Measurements from ENCODE around the gene C1orf53. TPM values are rescaled to one million over a fixed set of nuclear protein-coding genes. Genes with fewer than 3 reads are reported as not detected.

C1orf53 gene
- total RNA-seq, 1 donor from 2014 or later = 5.9 TPM

DNA sequence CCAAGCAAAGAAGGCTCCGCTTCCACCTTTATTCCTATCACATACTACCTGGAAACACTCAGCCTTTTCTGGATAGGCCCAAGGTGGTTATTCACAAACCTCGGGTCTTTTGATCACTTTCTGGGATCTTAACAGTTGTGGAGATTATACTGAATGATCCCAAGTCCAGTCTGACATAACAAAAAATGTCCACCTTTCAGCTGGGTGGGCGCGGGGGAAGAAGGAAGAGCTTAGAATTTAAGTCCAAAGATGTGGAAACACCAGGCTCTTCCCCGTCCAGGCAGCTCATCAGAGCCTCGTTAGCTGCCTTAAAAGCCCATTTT lies 338 bp upstream of the C1orf53 start:
- Mint-ChIP-seq H3K9me3 (ENCODE audit: unreplicated experiment) (peaks cover 5% of the 10 kb centered on the region), H3K27me3 (ENCODE audit: unreplicated experiment) (peaks cover 11% of the 10 kb centered on the region), H3K4me3 (ENCODE audit: unreplicated experiment) (peak overlapping the region; percentile 97), H3K4me1 (ENCODE audit: low read depth, unreplicated experiment) (peaks cover 22% of the 10 kb centered on the region), H3K27ac (ENCODE audit: unreplicated experiment) (peak overlapping the region; percentile 95), H3K36me3 (ENCODE audit: unreplicated experiment) (no peaks in the 10 kb centered on the region)
- TF ChIP-seq, protein P1, sequence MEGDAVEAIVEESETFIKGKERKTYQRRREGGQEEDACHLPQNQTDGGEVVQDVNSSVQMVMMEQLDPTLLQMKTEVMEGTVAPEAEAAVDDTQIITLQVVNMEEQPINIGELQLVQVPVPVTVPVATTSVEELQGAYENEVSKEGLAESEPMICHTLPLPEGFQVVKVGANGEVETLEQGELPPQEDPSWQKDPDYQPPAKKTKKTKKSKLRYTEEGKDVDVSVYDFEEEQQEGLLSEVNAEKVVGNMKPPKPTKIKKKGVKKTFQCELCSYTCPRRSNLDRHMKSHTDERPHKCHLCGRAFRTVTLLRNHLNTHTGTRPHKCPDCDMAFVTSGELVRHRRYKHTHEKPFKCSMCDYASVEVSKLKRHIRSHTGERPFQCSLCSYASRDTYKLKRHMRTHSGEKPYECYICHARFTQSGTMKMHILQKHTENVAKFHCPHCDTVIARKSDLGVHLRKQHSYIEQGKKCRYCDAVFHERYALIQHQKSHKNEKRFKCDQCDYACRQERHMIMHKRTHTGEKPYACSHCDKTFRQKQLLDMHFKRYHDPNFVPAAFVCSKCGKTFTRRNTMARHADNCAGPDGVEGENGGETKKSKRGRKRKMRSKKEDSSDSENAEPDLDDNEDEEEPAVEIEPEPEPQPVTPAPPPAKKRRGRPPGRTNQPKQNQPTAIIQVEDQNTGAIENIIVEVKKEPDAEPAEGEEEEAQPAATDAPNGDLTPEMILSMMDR (IDR thresholded peaks at IDR 0.05; ENCODE audit: partially characterized antibody, unreplicated experiment) = no peak
- no peak for DNase-seq

DNA sequence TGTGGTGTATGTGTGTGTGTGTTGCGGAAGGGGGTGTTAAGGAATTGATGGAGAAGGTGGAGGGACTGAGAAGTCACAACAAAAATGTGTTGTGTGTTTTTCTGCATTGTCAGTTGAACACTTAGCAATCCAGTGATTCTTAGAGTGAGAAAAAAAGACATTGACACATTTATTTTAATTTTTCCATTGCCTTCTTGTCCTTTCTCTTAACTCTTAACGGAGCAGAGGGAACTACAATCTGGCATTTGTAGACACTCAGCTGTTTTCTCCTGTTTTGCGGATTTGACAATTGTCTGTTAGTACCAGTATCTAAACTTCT lies 725 bp downstream of the C1orf53 start:
- H3K27ac Mint-ChIP-seq (ENCODE audit: unreplicated experiment) = peak overlapping the region; percentile 65
- TF ChIP-seq, protein P1 (IDR thresholded peaks at IDR 0.05; ENCODE audit: partially characterized antibody, unreplicated experiment) = no peak
- H3K9me3 Mint-ChIP-seq (ENCODE audit: unreplicated experiment) = peaks cover 7% of the 10 kb centered on the region
- peaks cover 22% of the 10 kb centered on the region for H3K4me1 Mint-ChIP-seq (ENCODE audit: low read depth, unreplicated experiment)
- peaks cover 15% of the 10 kb centered on the region for H3K27me3 Mint-ChIP-seq (ENCODE audit: unreplicated experiment)
- peak overlapping the region; percentile 91 for H3K4me3 Mint-ChIP-seq (ENCODE audit: unreplicated experiment)
- no peaks in the 10 kb centered on the region for H3K36me3 Mint-ChIP-seq (ENCODE audit: unreplicated experiment)
- DNase-seq = no peak

DNA sequence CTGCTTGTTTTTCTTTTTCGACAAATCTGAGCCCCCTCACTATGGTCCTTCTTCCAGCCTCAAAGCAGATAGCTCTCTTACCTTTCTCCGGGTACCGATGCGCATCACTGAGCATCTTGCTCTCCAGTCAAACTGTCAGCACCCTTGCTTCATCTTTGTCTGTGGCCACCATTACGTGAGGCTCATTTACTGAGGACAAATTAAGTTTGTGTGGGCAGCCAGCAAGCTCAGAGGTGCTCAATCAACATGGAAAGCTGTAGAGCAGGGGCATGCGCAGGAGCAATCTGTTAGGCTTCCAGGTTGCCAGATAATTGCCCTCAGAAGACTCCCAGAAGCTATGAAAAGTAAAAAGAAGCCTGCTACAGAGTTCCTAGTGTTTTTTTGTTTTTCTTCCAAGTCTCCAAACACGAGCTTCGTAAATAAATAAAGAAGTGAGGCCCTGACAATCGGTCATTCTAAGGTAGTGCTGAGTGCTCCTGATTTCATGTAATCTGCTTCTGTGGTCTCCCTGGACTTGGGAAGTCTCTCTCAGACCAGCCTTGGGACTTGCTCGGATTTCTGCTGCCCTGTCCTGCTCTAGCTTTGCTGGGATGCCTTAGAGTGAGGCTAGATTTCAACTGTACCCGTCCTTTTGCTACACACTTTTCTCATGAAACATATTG lies 1.8 kb downstream of the C1orf53 start:
- H3K4me1 Mint-ChIP-seq (ENCODE audit: low read depth, unreplicated experiment) = peaks cover 24% of the 10 kb centered on the region
- H3K36me3 Mint-ChIP-seq (ENCODE audit: unreplicated experiment) = no peaks in the 10 kb centered on the region
- peaks cover 10% of the 10 kb centered on the region for H3K9me3 Mint-ChIP-seq (ENCODE audit: unreplicated experiment)
- H3K4me3 Mint-ChIP-seq (ENCODE audit: unreplicated experiment) = peak overlapping the region; percentile 91
- no peak overlapping the region for H3K27ac Mint-ChIP-seq (ENCODE audit: unreplicated experiment)
- TF ChIP-seq, protein P1 (IDR thresholded peaks at IDR 0.05; ENCODE audit: partially characterized antibody, unreplicated experiment) = no peak
- DNase-seq = no peak
- peaks cover 20% of the 10 kb centered on the region for H3K27me3 Mint-ChIP-seq (ENCODE audit: unreplicated experiment)

DNA sequence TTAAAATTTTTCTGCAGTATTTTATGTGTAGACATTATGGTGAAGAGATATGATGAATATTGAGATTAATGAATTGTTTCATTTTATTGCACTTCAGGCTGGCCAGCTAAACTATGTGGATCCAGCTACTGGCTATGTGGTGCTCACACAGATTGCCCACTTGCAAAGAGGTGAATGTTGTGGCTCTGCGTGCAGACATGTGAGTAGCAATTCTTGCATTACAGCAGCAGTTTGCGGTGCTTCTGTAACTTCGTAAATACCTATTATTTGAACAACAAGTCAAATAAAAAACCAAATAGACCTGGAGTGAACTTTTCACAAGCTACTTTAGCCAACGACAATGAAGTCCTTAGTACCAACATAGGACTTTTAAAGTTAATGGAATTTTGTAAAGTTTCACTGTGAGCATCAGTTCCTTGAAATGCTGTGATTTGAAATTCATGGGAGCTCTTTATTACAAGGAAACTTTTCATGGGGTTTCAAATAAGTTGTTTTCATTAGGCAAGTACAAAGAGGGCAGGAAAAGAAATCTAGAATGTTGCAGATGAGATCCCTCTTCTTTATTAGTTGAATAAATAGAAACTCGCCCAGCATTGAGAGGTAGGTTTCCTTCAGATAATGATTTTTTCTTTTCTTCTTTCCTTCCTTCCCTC lies 3.4 kb downstream of the C1orf53 start:
- no peak for DNase-seq
- no peak overlapping the region for H3K4me3 Mint-ChIP-seq (ENCODE audit: unreplicated experiment)
- peaks cover 28% of the 10 kb centered on the region for H3K27me3 Mint-ChIP-seq (ENCODE audit: unreplicated experiment)
- H3K4me1 Mint-ChIP-seq (ENCODE audit: low read depth, unreplicated experiment) = peaks cover 29% of the 10 kb centered on the region
- no peak overlapping the region for H3K27ac Mint-ChIP-seq (ENCODE audit: unreplicated experiment)
- peaks cover 5% of the 10 kb centered on the region for H3K36me3 Mint-ChIP-seq (ENCODE audit: unreplicated experiment)
- H3K9me3 Mint-ChIP-seq (ENCODE audit: unreplicated experiment) = peaks cover 15% of the 10 kb centered on the region
- TF ChIP-seq, protein P1 (IDR thresholded peaks at IDR 0.05; ENCODE audit: partially characterized antibody, unreplicated experiment) = no peak

DNA sequence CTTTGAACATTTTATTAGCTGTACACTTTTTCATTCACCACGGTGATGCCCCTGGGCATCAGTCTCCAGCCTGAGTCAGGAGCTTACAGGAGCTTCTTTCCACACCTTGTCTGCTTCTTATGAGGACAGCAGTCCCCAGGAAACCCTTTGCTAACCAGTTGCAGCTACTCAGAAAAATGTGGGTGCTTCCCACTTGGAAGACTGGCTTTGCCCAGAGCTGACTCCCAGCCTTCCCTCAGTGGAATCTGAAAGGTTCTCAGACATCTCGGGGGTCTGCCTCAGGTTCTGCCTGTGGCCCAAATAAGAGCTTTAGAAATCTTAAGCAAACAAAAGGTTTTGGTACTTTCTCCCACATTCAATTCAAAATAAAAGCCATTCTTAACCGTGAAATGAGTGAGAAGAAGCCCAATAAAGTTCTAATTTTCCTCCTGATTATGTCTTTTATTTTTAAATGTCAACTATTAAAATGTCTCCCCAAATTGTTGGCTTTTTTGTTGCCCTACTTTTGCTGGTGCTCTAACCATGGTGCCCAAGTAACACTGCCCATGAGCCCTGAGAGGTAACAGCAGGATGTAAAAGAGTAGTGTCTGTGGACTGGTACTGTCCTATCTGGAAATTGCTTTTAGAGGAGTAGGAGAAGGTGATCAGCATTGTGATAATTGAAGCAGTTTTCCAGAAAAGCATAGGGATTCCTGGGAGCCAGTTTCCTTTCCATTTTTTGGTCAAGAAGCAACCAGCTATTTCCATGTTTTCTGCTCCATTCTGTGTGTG lies 5.6 kb downstream of the C1orf53 start:
- Mint-ChIP-seq H3K36me3 (ENCODE audit: unreplicated experiment) (peaks cover 5% of the 10 kb centered on the region), H3K9me3 (ENCODE audit: unreplicated experiment) (peaks cover 11% of the 10 kb centered on the region), H3K4me3 (ENCODE audit: unreplicated experiment) (no peak overlapping the region), H3K27ac (ENCODE audit: unreplicated experiment) (no peak overlapping the region), H3K27me3 (ENCODE audit: unreplicated experiment) (peaks cover 34% of the 10 kb centered on the region), H3K4me1 (ENCODE audit: low read depth, unreplicated experiment) (peaks cover 29% of the 10 kb centered on the region)
- TF ChIP-seq, protein P1 (IDR thresholded peaks at IDR 0.05; ENCODE audit: partially characterized antibody, unreplicated experiment) = no peak
- DNase-seq = no peak
